ENCODE results near the gene PRDM16. TPM values are rescaled to one million over a fixed set of nuclear protein-coding genes. Genes with fewer than 3 reads are reported as not detected.

Gene PRDM16
- total RNA-seq, 1 experiment from 2014 or later = 0.09 TPM

DNA sequence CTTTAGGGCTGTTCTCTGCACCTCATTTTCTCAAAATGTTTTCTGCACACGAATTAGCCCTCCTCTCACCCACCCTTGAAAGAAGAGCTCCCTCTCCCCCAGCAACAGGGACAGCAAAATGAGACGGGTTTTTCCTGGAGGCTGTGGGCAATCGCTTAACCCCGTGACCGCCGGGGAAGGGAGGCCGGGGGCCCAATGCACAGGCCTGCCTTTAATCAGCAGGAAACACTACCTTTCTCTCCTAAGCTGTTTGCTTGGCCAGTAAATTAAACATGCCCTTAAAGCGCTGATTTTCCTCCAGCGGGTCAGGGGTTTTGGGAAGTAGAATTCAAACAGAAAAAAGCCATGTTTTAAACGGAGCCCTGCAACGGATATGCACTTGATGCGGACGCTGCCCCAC lies 114.4 kb downstream of the PRDM16 start:
- TF ChIP-seq, protein P1, sequence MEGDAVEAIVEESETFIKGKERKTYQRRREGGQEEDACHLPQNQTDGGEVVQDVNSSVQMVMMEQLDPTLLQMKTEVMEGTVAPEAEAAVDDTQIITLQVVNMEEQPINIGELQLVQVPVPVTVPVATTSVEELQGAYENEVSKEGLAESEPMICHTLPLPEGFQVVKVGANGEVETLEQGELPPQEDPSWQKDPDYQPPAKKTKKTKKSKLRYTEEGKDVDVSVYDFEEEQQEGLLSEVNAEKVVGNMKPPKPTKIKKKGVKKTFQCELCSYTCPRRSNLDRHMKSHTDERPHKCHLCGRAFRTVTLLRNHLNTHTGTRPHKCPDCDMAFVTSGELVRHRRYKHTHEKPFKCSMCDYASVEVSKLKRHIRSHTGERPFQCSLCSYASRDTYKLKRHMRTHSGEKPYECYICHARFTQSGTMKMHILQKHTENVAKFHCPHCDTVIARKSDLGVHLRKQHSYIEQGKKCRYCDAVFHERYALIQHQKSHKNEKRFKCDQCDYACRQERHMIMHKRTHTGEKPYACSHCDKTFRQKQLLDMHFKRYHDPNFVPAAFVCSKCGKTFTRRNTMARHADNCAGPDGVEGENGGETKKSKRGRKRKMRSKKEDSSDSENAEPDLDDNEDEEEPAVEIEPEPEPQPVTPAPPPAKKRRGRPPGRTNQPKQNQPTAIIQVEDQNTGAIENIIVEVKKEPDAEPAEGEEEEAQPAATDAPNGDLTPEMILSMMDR (IDR thresholded peaks at IDR 0.05; ENCODE audit: unreplicated experiment) = no peak
- BruUV-seq (replicated peaks) = no TSS peak
- intact Hi-C loops (cut with micrococcal nuclease; ENCODE audit: unreplicated experiment) = no loop called here
- Mint-ChIP-seq H3K9me3 (ENCODE audit: low read depth, unreplicated experiment) (peaks cover 2% of the 10 kb centered on the region), H3K36me3 (ENCODE audit: insufficient read depth, unreplicated experiment) (peaks cover 4% of the 10 kb centered on the region), H3K4me3 (ENCODE audit: low read depth, unreplicated experiment) (no peak overlapping the region), H3K27ac (ENCODE audit: unreplicated experiment) (no peak overlapping the region), H3K4me1 (ENCODE audit: low read depth, unreplicated experiment) (no peaks in the 10 kb centered on the region), H3K27me3 (ENCODE audit: unreplicated experiment) (peaks cover 27% of the 10 kb centered on the region)
- DNase-seq = no peak
- CTCF ChIA-PET = no interaction called here

DNA sequence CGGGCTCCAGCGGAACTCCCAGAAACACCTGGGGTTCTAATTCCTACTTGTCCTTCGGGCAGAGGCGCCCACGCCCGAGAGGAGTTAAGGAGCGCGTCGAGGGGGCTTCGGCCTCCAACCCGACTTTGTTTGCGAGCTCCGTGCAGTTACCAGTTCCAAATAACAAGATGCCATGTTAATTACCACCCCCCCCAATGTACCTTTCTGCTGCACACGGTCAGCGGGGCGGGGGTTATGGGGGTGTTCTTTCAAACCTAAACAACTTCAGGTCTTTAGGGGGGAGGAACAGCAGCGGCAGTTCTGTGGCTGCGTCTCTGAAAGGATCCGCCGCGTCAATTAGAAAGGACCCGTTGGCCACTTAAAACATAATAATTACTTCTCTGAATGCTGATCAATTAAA lies 114.8 kb downstream of the PRDM16 start:
- intact Hi-C loops (cut with micrococcal nuclease; ENCODE audit: unreplicated experiment) = no loop called here
- CTCF ChIA-PET = no interaction called here
- DNase-seq = no peak
- no TSS peak for BruUV-seq (replicated peaks)
- TF ChIP-seq, protein P1 (IDR thresholded peaks at IDR 0.05; ENCODE audit: unreplicated experiment) = no peak
- Mint-ChIP-seq H3K36me3 (ENCODE audit: insufficient read depth, unreplicated experiment) (peaks cover 4% of the 10 kb centered on the region), H3K4me1 (ENCODE audit: low read depth, unreplicated experiment) (no peaks in the 10 kb centered on the region), H3K27ac (ENCODE audit: unreplicated experiment) (no peak overlapping the region), H3K4me3 (ENCODE audit: low read depth, unreplicated experiment) (no peak overlapping the region), H3K9me3 (ENCODE audit: low read depth, unreplicated experiment) (peaks cover 2% of the 10 kb centered on the region), H3K27me3 (ENCODE audit: unreplicated experiment) (peaks cover 31% of the 10 kb centered on the region)

DNA sequence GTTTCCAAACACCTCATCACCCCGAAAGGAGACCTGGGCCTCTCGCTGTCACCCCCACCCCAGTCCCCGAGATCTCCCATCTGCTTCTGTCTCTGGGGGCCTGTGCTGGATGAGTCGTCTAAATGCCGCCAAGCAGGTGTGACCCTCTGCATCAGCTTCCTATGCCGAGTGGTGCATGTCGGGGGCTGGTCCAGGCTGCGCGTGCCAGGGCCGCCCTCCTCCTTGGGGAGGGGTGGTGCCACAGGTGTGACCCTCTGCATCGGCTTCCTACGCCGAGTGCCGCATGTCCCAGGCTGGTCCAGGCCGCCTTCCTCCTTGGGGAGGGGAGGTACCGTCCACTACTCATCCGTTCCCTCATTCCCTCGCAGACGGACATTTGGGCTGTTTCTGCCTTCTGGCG lies 115.7 kb downstream of the PRDM16 start:
- TF ChIP-seq, protein P1 (IDR thresholded peaks at IDR 0.05; ENCODE audit: unreplicated experiment) = no peak
- CTCF ChIA-PET = no interaction called here
- Mint-ChIP-seq H3K4me1 (ENCODE audit: low read depth, unreplicated experiment) (no peaks in the 10 kb centered on the region), H3K27ac (ENCODE audit: unreplicated experiment) (no peak overlapping the region), H3K4me3 (ENCODE audit: low read depth, unreplicated experiment) (no peak overlapping the region), H3K27me3 (ENCODE audit: unreplicated experiment) (peaks cover 40% of the 10 kb centered on the region), H3K36me3 (ENCODE audit: insufficient read depth, unreplicated experiment) (peaks cover 4% of the 10 kb centered on the region), H3K9me3 (ENCODE audit: low read depth, unreplicated experiment) (peaks cover 2% of the 10 kb centered on the region)
- DNase-seq = no peak
- intact Hi-C loops (cut with micrococcal nuclease; ENCODE audit: unreplicated experiment) = no loop called here
- no TSS peak for BruUV-seq (replicated peaks)

DNA sequence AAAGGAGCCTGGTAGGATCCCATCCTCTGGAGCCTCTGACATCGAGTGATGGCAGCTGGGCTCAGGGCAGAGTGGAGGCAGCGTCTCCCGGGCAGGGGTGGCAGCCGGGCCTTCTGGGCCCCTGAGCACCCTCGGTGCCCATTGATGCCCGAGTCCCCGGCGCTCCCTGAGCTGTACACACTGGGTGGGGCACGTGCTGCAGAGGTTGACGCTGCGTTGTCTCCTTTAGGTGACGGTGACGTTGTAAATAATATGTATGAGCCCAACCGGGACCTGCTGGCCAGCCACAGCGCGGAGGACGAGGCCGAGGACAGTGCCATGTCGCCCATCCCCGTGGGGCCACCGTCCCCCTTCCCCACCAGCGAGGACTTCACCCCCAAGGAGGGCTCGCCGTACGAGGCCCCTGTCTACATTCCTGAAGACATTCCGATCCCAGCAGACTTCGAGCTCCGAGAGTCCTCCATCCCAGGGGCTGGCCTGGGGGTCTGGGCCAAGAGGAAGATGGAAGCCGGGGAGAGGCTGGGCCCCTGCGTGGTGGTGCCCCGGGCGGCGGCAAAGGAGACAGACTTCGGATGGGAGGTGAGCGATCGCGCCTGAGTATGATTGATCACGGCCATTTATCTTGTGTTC lies 117.0 kb downstream of the PRDM16 start:
- H3K27me3 Mint-ChIP-seq (ENCODE audit: unreplicated experiment) = peaks cover 53% of the 10 kb centered on the region
- CTCF ChIA-PET = no interaction called here
- H3K27ac Mint-ChIP-seq (ENCODE audit: unreplicated experiment) = no peak overlapping the region
- H3K4me1 Mint-ChIP-seq (ENCODE audit: low read depth, unreplicated experiment) = no peaks in the 10 kb centered on the region
- no peak for DNase-seq
- peaks cover 2% of the 10 kb centered on the region for H3K9me3 Mint-ChIP-seq (ENCODE audit: low read depth, unreplicated experiment)
- intact Hi-C loops (cut with micrococcal nuclease; ENCODE audit: unreplicated experiment) = no loop called here
- peaks cover 4% of the 10 kb centered on the region for H3K36me3 Mint-ChIP-seq (ENCODE audit: insufficient read depth, unreplicated experiment)
- TF ChIP-seq, protein P1 (IDR thresholded peaks at IDR 0.05; ENCODE audit: unreplicated experiment) = no peak
- BruUV-seq (replicated peaks) = no TSS peak
- no peak overlapping the region for H3K4me3 Mint-ChIP-seq (ENCODE audit: low read depth, unreplicated experiment)
